Measurements from ENCODE around the gene HIF1A.

HIF1A gene

GRCh38 chr14:61759878-61760277, 64.6 kb downstream of the HIF1A start:
- TF ChIP-seq CTCF (IDR thresholded peaks at IDR 0.05; ENCODE audit: low read depth, low read length, missing control alignments), result no peak
- no peak overlapping the region for H3K4me3 ChIP-seq (ENCODE audit: low read depth, low read length)
- DNase-seq (ENCODE audit: low read depth), result no peak

- peak overlapping the region; percentile 85 for H3K4me3 ChIP-seq (ENCODE audit: low read depth, low read length)
- TF ChIP-seq CTCF (IDR thresholded peaks at IDR 0.05; ENCODE audit: low read depth, low read length, missing control alignments), result no peak
- no peak for DNase-seq (ENCODE audit: low read depth)
Measured at GRCh38 chr14:61761557-61761956, 66.2 kb downstream of the HIF1A start.

GRCh38 chr14:61761959-61762786, 66.9 kb downstream of the HIF1A start, which contains the start of gene SNAPC1:
TSS of gene SNAPC1 (plus strand) at chr14:61762420. CDS start at chr14:61762461, 41 bp downstream.
- TF ChIP-seq CTCF (IDR thresholded peaks at IDR 0.05; ENCODE audit: low read depth, low read length, missing control alignments), result no peak
- peak within 1 kb of the TSS; percentile 85 for H3K4me3 ChIP-seq (ENCODE audit: low read depth, low read length)
- peak; percentile 96 for DNase-seq (ENCODE audit: low read depth)

- H3K4me3 ChIP-seq (ENCODE audit: low read depth, low read length), result no peak overlapping the region
- DNase-seq (ENCODE audit: low read depth), result no peak
- TF ChIP-seq CTCF (IDR thresholded peaks at IDR 0.05; ENCODE audit: low read depth, low read length, missing control alignments), result no peak
Measured at GRCh38 chr14:61764342-61765122, 69.2 kb downstream of the HIF1A start.

GRCh38 chr14:61765225-61765943, 70.1 kb downstream of the HIF1A start:
- no peak for TF ChIP-seq CTCF (IDR thresholded peaks at IDR 0.05; ENCODE audit: low read depth, low read length, missing control alignments)
- no peak overlapping the region for H3K4me3 ChIP-seq (ENCODE audit: low read depth, low read length)

GRCh38 chr14:61766151-61766550, 70.8 kb downstream of the HIF1A start:
- no peak for DNase-seq (ENCODE audit: low read depth)
- H3K4me3 ChIP-seq (ENCODE audit: low read depth, low read length), result no peak overlapping the region
- TF ChIP-seq CTCF (IDR thresholded peaks at IDR 0.05; ENCODE audit: low read depth, low read length, missing control alignments), result no peak

More at GRCh38 chr14:61765225-61765943, 70.1 kb downstream of the HIF1A start:
- no peak for DNase-seq (ENCODE audit: low read depth)

Measured in GM12864 (cell line).